Stimulated activated CD8-positive, alpha-beta memory T cell treated with anti-CD3 and anti-CD28 coated beads, Interleukin-7, amount 100 ng/mL, for 1 hour (primary cell): ENCODE results near the gene MRRF.
"Not testable (repeated sequence)": the region's sequence is repeated elsewhere in the genome, so short reads cannot be mapped to it uniquely, and the experiment has no call there.

Experiments
- DNase-seq, 2 donors: peaks; one replicate each; pipeline ENCODE4 v3.0.0-alpha.2; 2020; ENCODE audit warnings: low read depth in 2 of 2

Gene MRRF

DNA sequence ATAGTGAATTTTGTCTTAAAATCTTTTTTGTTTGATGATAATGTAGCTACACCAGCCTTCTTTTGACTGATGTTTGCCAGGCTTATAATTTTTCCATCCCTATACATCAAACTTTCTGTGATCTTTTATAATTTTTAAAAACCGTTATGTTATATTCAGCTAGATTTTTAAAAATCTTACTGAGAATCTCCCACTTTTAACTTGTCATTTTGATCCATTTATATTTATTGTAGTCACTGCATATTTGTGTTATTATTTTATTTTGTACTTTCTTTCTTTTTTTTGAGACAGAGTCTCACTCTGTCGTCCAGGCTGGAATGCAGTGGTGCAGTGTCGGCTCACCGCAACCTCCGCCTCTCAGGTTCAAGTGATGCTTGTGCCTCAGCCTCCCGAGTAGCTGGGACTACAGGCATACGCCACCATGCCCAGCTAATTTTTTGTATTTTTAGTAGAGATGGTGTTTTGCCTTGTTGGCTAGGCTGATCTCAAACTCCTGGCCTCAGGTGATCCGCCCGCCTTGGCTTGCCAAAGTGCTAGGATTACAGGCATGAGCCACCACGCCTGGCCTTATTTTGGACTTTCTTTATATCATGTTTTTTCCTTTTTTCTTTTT is 12.7 kb downstream of the MRRF start:
- no peak for DNase-seq

DNA sequence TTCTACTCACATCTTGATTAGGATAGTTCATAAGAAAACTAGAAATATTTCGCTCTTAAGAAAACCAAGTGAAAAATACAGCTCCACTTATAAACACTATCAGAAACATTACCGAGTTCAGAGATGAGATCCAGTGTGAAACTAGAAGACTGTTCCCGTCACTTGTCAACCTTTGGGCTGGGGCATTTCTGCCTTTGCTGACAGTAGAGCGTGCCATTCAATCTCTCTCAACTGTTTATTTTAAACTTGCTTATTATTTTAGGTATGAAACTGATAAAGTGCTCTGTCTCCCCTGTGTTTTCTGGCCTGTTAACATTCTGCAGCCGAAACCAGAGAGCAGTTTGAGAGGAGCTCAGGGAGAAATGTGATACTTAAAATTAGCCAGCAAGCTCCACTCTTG is 16.7 kb downstream of the MRRF start:
- no peak for DNase-seq

DNA sequence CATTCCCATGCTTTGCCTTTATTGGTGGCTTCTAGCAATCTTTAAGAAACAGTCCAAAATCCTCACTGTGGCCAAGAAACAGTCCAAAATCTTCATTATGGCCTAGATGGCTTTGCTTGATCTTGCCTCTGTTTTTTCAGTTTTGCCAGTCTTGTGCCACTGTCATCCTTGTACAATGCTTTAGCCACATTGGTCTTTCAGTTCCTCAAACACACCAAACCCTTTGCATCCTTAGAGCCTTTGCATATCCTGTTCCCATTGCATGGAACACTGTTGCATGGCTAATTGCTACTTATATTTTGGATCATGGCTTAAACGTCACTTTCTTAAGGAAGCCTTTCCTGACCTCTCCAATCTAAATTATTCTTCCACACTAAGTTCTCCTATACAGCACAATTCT is 22.1 kb downstream of the MRRF start:
- DNase-seq: no peak

DNA sequence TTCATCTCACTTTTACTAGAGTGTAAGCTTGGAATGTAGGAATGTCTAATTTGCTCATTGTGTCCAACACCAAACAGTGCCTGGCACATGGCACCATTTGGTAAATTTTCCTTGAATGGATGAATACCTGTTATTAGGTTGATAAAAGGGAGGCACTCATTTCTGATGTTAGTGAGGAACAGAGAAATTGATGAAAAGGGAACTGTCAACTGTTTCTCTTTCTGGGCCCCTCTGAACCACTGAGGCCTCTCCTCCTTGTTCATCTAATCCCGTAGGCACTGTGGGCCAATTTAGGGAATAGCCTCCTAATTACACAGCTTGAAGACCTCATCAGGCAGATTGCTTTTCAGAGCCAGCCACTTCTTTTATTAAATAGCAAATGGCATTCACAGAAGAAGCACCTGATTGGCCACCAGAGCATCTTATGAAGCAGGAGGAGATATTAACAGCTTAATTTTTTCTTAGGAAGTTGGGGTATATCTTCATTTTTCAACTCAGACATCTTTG is 22.6 kb downstream of the MRRF start:
- DNase-seq: no peak

DNA sequence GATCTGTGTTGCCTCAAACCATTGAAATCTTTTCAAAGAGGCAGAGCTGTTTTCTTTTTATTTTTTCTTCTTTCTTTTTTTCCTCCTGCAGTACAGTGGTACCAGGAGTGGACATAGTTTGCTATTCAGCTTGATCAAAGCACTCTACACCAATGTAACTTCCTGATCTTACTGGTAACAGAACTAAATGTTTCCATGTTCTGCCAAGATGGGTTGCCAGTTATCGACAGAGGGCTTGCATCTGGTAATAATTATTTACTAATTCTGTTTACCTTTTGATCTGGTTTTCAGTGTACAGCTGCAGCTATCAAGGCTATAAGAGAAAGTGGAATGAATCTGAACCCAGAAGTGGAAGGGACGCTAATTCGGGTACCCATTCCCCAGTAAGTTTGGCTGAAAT is 26.8 kb downstream of the MRRF start:
- DNase-seq: no peak

DNA sequence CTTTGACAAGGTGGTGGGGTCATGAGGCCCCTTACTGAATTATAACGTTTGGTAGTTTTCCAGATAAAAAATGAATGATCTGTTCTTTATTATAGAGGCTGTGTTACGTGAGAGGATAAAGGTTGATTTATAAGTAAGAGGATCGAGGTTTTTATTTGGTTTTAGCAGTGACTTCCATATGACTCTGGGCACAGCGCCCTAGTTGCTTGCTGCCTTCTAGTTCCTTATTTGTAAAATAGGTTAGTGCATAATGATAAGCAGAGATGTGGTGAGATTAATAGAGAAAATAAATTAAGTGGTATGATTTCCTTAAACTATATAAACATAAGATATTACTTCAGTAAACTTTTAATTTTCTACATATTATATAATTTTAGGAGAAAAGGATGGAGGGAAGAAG is 29.8 kb downstream of the MRRF start:
- DNase-seq: no peak

DNA sequence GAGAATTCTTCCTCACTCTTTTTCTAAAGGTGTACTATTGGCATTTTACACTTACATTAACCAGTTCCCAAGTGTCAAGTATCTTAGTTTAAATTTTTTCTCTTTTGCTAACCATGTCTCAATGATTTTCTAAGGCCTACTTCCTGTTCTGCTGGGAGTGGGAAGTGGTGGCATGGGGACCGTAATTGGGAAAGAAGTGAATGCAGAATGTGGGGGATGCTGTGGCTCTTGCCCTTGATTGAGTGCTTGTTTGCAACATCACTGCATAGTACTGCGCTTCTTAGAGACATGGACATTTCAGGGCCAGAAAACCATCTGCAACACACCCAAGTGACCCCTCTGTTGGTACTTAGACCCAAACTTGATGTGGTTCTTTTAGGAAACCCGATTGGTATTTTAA is 32.8 kb downstream of the MRRF start:
- DNase-seq: no peak

DNA sequence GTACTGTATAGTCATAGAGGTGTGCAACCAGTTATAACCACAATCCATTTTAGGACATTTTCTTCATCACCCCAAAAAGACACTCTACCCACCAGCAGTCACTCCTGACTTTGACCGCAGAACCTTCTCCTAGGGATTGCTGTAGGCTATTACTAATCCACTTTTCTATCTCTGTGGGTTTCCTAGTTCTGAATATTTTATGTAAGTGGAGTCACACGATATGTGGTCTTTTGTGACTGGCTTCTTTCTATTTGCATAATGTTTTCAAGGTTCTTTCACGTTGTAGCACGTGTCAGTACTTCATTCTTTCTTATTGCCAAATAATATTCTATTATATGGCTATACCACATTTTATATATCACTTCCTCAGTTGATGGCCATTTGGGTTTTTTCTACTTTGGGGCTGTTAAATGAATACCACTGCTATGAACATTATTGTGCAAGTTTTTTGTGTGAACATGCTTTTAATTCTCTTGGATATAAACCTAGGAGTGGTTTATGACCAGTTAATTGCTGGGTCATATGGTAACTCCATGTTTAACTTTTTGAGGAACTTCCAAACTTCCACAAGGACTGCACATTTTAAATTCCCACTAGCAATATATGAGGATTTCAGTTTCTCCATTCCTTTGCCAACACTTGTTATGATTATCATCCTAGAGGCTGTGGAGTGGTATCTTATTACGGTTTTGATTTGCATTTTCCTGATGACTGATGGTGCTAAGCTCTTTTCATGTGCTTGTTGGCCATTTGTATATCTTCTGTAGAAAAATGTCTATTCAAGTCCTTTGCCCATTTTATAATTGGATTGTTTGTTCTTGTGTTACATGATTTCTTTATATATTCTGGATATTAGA is 37.8 kb downstream of the MRRF start:
- no peak for DNase-seq

DNA sequence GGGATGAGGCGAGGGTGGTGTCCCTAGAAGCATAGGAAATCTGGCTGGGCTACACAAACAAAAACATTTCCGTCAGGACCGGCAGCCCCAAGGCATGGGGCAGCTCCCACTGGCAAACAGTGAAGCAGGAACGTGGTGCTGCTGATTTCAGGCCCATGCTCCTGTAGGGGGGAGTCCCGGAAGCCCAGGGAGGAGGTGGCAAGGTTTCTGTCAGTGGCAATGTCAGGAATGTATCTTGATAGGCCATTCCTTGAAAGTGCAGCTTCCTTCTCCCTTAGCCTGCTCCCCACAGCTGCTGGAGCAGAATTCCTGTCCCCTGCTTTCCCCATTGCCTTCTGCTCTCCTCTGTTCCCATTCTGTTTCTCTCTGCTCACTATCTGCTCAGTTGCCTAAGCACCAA is 42.4 kb downstream of the MRRF start:
- no peak for DNase-seq

DNA sequence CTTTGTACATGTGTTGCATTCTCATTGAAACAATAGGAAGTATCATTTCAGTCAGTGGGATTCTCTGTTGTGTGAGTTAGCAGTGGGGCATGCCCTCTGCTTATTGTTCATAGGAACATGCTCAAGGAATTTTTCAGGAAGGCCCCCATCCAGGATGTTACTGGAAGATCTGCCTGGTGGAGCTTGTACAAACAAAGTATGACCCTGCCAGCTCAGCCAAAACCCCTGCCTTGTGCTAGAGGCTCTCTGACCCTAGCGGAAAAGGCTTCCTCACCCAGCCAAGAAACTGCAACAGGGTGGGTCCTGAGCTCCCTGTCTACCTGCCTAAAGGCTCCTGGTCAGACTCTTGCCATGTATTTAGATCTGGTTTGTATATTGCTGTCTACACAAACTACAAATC is 43.2 kb downstream of the MRRF start:
- no peak for DNase-seq

DNA sequence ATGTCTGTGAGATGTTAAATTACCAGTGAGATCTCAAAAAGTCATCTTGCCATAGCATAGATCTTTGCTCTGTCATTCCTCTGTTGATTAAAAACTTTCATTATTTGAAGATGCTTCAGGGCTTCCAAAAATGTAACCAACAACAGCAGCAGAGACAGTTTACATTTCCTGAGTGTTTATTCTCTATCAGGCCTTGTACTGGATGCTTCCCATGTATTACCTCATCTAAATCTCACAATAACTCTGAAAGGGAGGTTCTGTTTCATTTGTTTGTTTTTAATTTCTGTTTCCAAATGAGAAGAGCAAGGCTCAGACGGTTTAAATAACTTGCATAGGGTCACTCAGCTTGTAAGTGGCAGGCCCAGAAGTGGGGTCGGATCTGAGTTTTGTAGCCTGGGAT is 45.2 kb downstream of the MRRF start:
- DNase-seq: no peak

DNA sequence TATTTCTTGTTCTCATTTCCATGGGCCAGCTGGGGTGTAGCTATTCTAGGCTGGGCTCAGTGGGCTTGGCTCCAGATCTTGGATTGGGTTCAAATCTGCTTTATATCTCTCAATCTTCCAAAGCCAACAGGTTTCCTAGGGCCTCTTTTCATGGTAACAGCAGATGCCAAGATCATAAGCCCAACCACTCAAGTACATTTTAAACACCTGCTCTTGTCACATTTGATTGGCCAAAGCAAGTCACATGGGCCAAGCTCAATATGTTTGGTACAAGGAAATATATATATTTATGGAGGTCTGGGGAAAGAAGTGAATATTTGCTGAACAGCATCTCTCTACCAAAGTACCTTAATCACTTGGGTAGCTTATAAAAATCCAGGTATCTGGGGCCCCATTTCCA is 49.5 kb downstream of the MRRF start:
- no peak for DNase-seq

DNA sequence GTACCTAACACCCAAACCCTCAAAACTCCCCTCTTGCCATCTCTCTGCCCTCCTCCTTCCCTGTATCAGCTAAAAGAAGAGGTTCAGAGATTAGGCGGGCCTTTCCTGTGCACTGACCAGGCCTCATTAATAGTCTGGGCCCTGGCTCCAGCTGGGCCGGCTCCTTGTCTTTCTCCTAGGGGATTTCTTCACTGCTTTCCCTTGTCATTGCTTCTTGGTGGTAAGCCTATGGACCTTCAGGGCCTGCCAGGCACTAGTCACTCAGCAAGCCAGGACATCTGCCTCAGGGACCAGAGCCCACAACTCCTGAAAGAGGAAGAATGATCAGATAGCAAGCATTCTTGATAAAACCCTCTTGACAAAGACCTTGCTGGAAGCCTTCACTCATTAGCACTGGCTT is 50.9 kb downstream of the MRRF start:
- no peak for DNase-seq

DNA sequence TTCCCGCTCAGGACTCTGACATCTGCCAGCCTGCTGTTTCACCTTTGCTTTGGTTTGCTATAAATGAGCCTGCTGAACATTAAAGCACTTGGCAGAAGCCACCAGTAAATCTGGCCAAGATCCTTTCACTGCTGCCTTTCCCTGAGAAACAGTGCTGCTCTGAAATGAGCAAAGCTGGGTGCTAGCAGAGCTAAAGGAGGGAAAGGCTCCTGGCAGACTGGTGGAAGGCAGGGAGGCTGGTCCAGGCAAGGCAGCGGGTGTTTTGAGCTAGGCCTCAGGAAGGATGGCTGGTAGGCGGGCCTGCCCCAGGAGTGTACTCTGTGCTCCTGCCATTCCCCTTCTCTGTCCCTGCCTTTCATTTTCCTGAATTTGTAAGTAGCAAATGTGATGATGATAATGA is 53.6 kb downstream of the MRRF start:
- no peak for DNase-seq

DNA sequence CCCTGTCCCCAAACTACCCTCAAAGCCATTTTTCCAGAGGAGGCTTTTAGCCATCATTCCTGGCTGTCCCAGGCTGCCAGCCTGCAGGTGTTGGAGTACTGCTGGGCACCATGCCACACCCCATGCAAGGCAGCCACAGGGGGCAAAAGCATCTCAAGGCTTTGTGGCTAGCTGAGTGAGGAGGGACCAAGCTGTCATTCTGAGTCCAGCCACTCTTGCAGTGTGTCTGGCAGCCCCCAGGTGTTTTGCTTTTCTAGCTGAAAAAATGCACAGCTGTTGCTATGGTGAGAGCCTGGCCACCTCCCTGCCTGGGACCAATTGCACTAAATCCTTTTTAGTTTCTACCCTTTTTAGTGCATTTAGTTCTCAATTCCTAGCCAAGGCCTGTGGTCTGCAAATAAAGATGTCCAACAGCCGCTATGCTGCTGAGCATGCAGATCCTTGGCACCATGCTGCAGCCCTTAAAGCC is 55.8 kb downstream of the MRRF start:
- DNase-seq: no peak

DNA sequence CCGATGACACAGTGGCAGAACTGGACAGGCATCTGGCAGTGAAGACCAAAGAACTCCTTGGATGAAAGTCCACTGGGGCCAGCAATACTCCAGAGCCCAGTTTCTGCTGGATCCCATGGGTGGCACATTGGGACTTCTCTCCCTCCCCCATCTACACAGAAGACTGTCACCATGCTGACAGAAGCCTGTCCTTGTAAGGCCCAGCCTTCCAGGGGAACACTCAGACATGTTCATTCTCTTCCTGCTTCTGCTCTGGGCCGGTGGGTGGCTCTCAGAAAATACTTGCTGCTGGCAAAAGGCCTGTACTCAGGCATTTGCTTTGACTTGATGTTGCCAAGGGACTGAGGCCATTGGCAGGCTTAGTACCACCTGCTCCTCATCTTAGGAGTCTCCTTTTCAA is 57.9 kb downstream of the MRRF start:
- DNase-seq: no peak

DNA sequence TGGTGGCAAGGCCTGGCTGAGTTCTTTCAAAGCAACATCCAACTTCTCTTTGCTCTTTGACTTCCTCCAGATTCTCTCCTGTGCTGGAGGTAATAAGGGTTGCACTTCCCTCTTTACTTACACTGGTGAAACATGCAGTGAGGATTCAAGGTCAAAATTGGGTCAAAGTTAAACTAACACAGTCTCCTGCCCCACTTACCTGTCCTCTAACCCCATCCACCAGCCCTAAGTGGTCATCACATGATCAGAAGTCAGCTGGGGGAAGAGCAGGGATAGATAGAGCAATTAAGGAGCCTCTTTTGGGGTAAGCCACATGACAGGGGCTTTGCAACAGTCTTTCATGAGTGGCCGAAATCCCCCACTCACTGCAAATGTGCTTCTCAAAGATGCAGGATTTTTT is 60.0 kb downstream of the MRRF start:
- DNase-seq: not testable (repeated sequence)

DNA sequence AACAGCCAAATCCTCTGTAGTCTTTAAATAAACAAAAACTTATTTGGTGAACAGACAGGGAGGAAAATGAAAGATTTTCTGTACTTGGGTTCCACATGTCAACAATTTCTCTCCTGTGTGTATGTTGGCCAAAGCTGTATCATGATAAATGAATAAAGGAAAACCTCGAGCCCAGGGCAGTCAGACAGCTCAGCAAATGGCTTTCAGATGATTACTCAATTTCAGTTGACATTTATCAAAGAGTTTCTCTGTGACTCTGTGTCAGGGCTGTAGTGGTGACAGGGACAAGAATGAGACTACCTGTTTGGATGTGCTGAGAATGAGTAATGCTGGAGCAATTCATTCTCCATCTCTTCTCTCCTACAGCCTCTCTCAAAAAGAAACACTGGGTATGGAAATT is 60.4 kb downstream of the MRRF start:
- no peak for DNase-seq

DNA sequence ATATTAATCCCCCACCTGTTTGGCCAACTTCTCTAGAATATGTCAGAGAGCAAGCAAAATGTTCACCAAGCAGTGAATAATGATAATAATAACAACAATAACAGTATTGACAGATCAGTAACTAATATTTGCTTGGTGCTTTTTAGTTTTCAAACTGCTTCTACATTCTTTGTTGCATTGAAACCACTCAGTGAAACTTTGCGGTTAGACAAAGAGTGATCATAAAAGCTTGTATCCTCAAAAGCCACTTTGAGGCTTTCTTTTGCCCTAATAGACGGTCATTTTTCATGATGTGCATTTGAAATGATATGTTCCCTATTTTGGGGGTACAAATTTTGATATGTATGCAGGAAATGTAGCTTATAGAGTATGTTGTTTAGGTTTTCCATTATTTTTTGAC is 62.5 kb downstream of the MRRF start:
- no peak for DNase-seq

DNA sequence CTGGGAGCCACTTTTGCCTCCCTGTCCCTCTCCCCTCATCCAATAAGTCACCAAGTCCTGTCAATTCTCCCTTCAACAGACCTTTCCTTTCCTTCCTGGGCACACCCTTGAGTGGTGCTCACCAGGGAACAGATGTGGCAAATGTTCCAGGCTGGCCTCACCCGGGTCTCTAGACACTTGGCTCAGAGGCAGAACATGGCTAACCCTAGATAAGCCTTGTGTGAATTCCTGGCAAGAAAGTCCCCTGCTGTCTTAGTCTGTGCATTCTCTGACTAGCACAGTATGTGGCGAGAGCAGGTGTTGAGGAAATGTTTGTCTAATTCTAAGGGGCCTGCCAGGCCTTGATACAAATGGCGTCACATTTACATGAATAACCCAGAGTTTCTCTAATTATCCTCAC is 64.9 kb downstream of the MRRF start:
- DNase-seq: no peak

DNA sequence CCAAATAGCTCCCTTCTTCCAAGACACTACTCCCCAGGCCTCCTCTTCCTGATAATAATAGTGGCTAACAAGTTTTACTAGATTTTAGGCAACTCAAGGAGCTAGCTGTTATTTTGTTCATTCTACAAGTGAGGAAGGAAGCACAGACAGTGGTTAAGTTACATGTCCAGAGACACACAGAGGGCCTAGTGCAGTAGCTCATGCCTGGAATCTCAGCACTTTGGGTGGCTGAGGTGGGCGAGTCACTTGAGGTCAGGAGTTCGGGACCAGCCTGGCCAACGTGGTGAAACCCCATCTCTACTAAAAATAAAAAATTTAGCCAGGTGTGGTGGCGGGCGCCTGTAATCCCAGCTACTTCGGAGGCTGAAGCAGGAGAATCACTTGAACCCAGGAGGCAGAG is 65.8 kb downstream of the MRRF start:
- not testable (repeated sequence) for DNase-seq

DNA sequence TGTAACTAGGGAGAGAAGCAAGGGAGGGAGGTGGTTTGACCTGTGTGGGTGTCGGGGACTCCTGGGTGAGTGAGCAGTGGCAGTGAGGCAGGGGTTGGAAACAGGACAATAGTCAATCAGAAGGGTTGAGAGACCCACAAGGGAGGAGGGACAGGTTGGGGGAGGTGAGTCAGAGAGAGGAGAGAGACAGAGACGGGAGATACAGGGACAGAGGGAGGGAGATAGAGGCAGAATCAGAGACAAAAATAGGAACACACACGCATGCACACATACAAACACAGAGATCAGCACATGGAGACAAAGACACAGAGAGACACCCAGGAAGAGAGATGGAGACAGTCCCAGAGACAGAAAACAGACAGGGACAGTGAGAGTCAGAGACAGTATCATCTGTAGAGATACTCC is 66.8 kb downstream of the MRRF start:
- no peak for DNase-seq

DNA sequence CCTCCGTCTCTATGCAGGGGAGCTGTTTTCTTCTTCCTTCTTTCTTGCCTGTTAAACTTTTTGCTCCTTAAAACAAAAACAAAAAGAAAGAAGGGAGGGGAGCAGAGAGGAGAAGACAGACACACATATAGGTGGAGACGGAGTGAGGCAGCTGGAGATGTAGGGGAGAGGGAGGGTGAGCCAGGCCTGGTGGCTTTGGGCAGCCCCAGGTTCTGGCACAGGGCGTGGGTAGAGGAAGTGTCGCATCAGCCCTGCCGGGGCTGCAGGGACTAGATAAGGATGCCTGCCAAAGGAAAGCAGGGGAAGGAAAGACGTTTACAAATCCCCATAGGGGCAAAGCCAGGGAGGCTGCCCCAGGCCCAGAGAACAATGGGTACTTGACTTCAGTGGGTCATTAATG is 67.4 kb downstream of the MRRF start:
- DNase-seq: no peak
